ENCODE measurements around the gene MUSTN1. TPM values are rescaled to one million over a fixed set of nuclear protein-coding genes. Genes with fewer than 3 reads are reported as not detected.

The MUSTN1 gene
- total and polyA plus RNA-seq, 2 experiments from 2014 or later = 1.2 to 1.4 TPM

DNA sequence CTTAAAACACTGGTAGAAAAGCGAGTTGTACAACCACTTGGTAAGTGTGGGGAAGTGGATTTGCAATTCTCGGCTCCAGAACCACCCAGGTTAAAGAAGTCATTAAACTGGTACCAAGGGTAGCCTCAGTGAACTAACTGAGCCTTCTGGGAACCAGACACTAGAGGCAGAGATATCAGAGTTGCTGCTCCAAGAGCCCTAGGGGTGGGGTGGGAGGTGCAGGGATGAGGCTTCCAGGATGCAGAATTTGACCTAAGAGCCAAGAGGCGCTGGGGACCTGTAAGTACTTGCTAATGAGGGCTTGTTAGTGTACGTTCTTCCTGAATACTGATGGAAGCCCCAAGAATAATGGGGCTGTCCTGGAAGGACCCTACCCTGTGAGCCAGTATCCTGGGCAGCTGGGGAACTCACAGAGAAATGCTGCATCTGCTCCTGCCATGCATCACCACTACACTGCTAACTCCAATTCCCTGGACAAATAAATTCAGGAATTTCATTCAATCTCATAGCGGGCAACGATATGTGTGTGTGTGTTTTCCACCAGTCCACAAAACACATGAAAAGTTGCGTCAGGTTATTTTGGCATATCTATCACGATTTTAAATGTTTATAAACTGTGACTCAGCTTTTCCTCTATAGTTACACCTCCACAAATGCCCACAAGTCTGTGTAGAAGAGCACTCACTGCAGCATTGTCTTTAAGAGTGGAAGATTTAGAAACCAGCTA lies 38.8 kb upstream of the MUSTN1 start:
- Mint-ChIP-seq H3K27ac (peak overlapping the region; percentile 80; the same call in 1 of the 2 replicates), H3K27me3 (ENCODE audit: insufficient read depth, low read depth, poor library complexity) (no peaks in the 10 kb centered on the region), H3K4me1 (peaks cover 30% of the 10 kb centered on the region), H3K4me3 (no peak overlapping the region), H3K36me3 (ENCODE audit: low read depth) (no peaks in the 10 kb centered on the region), H3K9me3 (no peaks in the 10 kb centered on the region)
- no peaks in the 10 kb centered on the region; the same call in none of the 2 replicates for H4K20me1 ChIP-seq (replicated peaks; ENCODE audit: insufficient read depth)
- peak; percentile 63 for ATAC-seq
- H3K27me3 ChIP-seq (ENCODE audit: insufficient read depth) = no peaks in the 10 kb centered on the region
- H3K79me2 ChIP-seq (replicated peaks; ENCODE audit: insufficient read depth) = peaks cover 26% of the 10 kb centered on the region
- DNase-seq (ENCODE audit: low spot score) = peak; percentile 41
- no peak overlapping the region for H3K4me2 ChIP-seq
- no peaks in the 10 kb centered on the region for H3K36me3 ChIP-seq (ENCODE audit: insufficient read depth)
- TF ChIP-seq CREB1 (CRISPR knock-in tag; IDR thresholded peaks at IDR 0.05; ENCODE audit: low read depth) = no peak
- TF ChIP-seq, protein P1, sequence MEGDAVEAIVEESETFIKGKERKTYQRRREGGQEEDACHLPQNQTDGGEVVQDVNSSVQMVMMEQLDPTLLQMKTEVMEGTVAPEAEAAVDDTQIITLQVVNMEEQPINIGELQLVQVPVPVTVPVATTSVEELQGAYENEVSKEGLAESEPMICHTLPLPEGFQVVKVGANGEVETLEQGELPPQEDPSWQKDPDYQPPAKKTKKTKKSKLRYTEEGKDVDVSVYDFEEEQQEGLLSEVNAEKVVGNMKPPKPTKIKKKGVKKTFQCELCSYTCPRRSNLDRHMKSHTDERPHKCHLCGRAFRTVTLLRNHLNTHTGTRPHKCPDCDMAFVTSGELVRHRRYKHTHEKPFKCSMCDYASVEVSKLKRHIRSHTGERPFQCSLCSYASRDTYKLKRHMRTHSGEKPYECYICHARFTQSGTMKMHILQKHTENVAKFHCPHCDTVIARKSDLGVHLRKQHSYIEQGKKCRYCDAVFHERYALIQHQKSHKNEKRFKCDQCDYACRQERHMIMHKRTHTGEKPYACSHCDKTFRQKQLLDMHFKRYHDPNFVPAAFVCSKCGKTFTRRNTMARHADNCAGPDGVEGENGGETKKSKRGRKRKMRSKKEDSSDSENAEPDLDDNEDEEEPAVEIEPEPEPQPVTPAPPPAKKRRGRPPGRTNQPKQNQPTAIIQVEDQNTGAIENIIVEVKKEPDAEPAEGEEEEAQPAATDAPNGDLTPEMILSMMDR (conservative IDR thresholded peaks at IDR 0.05; ENCODE audit: low read depth in 2 of 2) = no peak
- H3K9me2 ChIP-seq (ENCODE audit: insufficient read depth) = no peaks in the 10 kb centered on the region
- H3F3A ChIP-seq (replicated peaks; ENCODE audit: low read depth) = no peaks in the 10 kb centered on the region
- no peak overlapping the region for H3K4me3 ChIP-seq
- H3K27ac ChIP-seq (ENCODE audit: low read depth) = no peak overlapping the region
- H3K4me1 ChIP-seq (ENCODE audit: insufficient read depth) = peaks cover 7% of the 10 kb centered on the region
- H2AFZ ChIP-seq = no peak overlapping the region

DNA sequence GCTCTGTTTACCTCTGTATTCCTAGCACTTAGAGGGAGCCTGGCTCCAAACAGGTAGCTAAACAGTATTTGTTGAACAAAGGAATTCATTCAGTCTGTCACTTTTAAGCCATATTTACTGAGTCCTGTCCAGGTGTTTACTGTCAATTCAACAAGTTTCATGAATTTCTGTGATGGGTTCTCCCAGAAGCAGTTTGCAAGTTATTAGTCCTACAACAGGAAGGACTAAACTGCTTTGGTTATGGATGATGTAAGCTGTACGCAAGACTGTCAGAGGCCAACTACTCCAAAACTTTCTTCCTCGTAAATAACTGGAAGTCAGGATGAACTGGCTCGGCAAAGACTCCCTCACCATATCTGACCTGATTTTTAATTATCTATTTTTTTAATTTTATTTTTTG lies 37.4 kb upstream of the MUSTN1 start:
- Mint-ChIP-seq H3K9me3 (no peaks in the 10 kb centered on the region), H3K4me3 (no peak overlapping the region), H3K36me3 (ENCODE audit: low read depth) (no peaks in the 10 kb centered on the region), H3K4me1 (peaks cover 30% of the 10 kb centered on the region), H3K27ac (no peak overlapping the region; the same call in 1 of the 2 replicates), H3K27me3 (ENCODE audit: insufficient read depth, low read depth, poor library complexity) (no peaks in the 10 kb centered on the region)
- Histone ChIP-seq H3K4me1 (ENCODE audit: insufficient read depth) (peaks cover 7% of the 10 kb centered on the region), H3K9me2 (ENCODE audit: insufficient read depth) (no peaks in the 10 kb centered on the region), H2AFZ (no peak overlapping the region), H4K20me1 (replicated peaks; ENCODE audit: insufficient read depth) (no peaks in the 10 kb centered on the region; the same call in 1 of the 2 replicates), H3K36me3 (ENCODE audit: insufficient read depth) (no peaks in the 10 kb centered on the region), H3F3A (replicated peaks; ENCODE audit: low read depth) (no peaks in the 10 kb centered on the region), H3K4me2 (no peak overlapping the region), H3K27me3 (ENCODE audit: insufficient read depth) (no peaks in the 10 kb centered on the region), H3K27ac (ENCODE audit: low read depth) (no peak overlapping the region), H3K79me2 (replicated peaks; ENCODE audit: insufficient read depth) (peaks cover 16% of the 10 kb centered on the region), H3K4me3 (no peak overlapping the region)
- DNase-seq (ENCODE audit: low spot score) (no peak), ATAC-seq (no peak)
- no peak for TF ChIP-seq EZH2 (IDR thresholded peaks at IDR 0.05; ENCODE audit: low read depth, unreplicated experiment)
- TF ChIP-seq STAT1 (IDR thresholded peaks at IDR 0.05; ENCODE audit: unreplicated experiment) = no peak
- TF ChIP-seq, protein P2, sequence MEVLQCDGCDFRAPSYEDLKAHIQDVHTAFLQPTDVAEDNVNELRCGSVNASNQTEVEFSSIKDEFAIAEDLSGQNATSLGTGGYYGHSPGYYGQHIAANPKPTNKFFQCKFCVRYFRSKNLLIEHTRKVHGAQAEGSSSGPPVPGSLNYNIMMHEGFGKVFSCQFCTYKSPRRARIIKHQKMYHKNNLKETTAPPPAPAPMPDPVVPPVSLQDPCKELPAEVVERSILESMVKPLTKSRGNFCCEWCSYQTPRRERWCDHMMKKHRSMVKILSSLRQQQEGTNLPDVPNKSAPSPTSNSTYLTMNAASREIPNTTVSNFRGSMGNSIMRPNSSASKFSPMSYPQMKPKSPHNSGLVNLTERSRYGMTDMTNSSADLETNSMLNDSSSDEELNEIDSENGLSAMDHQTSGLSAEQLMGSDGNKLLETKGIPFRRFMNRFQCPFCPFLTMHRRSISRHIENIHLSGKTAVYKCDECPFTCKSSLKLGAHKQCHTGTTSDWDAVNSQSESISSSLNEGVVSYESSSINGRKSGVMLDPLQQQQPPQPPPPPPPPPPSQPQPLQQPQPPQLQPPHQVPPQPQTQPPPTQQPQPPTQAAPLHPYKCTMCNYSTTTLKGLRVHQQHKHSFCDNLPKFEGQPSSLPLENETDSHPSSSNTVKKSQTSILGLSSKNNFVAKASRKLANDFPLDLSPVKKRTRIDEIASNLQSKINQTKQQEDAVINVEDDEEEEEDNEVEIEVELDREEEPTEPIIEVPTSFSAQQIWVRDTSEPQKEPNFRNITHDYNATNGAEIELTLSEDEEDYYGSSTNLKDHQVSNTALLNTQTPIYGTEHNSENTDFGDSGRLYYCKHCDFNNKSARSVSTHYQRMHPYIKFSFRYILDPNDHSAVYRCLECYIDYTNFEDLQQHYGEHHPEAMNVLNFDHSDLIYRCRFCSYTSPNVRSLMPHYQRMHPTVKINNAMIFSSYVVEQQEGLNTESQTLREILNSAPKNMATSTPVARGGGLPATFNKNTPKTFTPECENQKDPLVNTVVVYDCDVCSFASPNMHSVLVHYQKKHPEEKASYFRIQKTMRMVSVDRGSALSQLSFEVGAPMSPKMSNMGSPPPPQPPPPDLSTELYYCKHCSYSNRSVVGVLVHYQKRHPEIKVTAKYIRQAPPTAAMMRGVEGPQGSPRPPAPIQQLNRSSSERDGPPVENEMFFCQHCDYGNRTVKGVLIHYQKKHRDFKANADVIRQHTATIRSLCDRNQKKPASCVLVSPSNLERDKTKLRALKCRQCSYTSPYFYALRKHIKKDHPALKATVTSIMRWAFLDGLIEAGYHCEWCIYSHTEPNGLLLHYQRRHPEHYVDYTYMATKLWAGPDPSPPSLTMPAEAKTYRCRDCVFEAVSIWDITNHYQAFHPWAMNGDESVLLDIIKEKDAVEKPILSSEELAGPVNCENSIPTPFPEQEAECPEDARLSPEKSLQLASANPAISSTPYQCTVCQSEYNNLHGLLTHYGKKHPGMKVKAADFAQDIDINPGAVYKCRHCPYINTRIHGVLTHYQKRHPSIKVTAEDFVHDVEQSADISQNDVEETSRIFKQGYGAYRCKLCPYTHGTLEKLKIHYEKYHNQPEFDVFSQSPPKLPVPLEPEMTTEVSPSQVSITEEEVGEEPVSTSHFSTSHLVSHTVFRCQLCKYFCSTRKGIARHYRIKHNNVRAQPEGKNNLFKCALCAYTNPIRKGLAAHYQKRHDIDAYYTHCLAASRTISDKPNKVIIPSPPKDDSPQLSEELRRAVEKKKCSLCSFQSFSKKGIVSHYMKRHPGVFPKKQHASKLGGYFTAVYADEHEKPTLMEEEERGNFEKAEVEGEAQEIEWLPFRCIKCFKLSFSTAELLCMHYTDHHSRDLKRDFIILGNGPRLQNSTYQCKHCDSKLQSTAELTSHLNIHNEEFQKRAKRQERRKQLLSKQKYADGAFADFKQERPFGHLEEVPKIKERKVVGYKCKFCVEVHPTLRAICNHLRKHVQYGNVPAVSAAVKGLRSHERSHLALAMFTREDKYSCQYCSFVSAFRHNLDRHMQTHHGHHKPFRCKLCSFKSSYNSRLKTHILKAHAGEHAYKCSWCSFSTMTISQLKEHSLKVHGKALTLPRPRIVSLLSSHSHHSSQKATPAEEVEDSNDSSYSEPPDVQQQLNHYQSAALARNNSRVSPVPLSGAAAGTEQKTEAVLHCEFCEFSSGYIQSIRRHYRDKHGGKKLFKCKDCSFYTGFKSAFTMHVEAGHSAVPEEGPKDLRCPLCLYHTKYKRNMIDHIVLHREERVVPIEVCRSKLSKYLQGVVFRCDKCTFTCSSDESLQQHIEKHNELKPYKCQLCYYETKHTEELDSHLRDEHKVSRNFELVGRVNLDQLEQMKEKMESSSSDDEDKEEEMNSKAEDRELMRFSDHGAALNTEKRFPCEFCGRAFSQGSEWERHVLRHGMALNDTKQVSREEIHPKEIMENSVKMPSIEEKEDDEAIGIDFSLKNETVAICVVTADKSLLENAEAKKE (CRISPR knock-in tag; IDR thresholded peaks at IDR 0.05) = no peak
- TF ChIP-seq NANOG (IDR thresholded peaks at IDR 0.05; ENCODE audit: borderline replicate concordance) = no peak
- TF ChIP-seq, protein P3, sequence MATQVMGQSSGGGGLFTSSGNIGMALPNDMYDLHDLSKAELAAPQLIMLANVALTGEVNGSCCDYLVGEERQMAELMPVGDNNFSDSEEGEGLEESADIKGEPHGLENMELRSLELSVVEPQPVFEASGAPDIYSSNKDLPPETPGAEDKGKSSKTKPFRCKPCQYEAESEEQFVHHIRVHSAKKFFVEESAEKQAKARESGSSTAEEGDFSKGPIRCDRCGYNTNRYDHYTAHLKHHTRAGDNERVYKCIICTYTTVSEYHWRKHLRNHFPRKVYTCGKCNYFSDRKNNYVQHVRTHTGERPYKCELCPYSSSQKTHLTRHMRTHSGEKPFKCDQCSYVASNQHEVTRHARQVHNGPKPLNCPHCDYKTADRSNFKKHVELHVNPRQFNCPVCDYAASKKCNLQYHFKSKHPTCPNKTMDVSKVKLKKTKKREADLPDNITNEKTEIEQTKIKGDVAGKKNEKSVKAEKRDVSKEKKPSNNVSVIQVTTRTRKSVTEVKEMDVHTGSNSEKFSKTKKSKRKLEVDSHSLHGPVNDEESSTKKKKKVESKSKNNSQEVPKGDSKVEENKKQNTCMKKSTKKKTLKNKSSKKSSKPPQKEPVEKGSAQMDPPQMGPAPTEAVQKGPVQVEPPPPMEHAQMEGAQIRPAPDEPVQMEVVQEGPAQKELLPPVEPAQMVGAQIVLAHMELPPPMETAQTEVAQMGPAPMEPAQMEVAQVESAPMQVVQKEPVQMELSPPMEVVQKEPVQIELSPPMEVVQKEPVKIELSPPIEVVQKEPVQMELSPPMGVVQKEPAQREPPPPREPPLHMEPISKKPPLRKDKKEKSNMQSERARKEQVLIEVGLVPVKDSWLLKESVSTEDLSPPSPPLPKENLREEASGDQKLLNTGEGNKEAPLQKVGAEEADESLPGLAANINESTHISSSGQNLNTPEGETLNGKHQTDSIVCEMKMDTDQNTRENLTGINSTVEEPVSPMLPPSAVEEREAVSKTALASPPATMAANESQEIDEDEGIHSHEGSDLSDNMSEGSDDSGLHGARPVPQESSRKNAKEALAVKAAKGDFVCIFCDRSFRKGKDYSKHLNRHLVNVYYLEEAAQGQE (IDR thresholded peaks at IDR 0.05; ENCODE audit: unreplicated experiment) = no peak
- TF ChIP-seq, protein P4, sequence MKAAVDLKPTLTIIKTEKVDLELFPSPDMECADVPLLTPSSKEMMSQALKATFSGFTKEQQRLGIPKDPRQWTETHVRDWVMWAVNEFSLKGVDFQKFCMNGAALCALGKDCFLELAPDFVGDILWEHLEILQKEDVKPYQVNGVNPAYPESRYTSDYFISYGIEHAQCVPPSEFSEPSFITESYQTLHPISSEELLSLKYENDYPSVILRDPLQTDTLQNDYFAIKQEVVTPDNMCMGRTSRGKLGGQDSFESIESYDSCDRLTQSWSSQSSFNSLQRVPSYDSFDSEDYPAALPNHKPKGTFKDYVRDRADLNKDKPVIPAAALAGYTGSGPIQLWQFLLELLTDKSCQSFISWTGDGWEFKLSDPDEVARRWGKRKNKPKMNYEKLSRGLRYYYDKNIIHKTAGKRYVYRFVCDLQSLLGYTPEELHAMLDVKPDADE (IDR thresholded peaks at IDR 0.05) = no peak

Measured in GM23338 (cell line).